GM11168 (cell line): ENCODE results near the gene FUBP3.

Experiments used
- in situ Hi-C: fragments of 300-500 bp; cut with MboI; formaldehyde crosslinking; loops from one replicate; pipeline ENCODE4 v1.12.0; 2022; ENCODE audit warnings: low sequenced_read_pairs; ENCODE audit not compliant: unreplicated experiment

Gene FUBP3

DNA sequence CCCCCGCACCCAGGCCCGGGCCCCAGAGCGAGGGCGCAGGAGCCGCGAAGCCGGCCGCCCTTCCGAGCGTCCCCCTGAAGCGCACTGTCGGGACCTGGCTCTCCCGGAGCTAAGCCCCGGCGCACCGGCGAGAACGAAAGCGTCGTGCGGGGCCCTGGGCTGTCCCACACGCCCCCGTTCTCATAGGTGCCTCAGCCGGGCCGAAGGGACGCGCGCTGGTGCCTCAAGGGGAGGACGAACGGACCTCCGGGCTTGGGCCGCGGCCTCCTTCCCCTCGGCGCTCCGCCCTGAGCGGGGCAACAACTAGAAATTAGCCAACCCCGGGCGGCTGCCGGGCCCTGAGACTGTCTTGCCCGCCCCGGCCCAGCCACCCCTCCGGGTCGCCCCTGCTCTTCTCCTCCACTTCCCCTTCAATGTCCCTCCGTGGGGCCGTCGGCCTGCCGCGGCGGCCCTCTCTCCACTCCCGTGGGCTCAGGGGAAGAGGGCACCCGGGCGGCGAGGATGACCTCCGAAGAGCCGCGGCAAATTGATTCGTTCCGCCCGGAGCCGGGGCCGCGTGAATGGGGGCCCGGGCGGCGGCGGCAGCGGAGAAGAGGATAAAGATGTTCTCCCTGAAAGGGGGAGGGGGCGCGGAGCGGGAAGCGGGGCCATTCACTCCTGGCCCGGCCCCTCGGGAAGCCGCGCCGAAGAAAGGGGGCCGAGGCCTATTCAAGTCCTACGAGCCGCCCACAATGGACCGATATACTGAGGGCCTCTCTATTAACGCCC, 81.5 kb downstream of the FUBP3 start:
- in situ Hi-C loops = no loop called here

- in situ Hi-C loops = no loop called here
These were observed 82.2 kb downstream of the FUBP3 start for GRCh38 chr9:130661451-130662098.

- in situ Hi-C loops = no loop called here
These were observed 83.0 kb downstream of the FUBP3 start for GRCh38 chr9:130662099-130662969.

DNA sequence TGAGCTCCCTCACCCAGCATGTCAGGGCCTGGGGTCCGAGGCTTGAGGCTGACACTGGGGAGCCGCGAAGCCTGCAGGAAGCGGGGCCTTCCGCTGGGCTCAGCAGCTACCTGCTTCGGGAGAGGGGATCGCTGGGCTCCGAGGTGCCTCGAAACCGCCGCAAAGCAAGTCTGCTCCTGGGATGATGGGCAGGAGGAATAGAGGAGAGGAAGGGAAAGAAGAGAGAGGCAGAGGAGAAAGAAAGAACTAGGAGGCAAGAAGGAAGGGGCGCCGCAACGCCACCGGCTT, 83.5 kb downstream of the FUBP3 start:
- in situ Hi-C loops = no loop called here

GRCh38 chr9:130663258-130663976, 84.0 kb downstream of the FUBP3 start:
- in situ Hi-C loops = no loop called here

GRCh38 chr9:130663977-130664250, 84.5 kb downstream of the FUBP3 start:
- in situ Hi-C loops = no loop called here

DNA sequence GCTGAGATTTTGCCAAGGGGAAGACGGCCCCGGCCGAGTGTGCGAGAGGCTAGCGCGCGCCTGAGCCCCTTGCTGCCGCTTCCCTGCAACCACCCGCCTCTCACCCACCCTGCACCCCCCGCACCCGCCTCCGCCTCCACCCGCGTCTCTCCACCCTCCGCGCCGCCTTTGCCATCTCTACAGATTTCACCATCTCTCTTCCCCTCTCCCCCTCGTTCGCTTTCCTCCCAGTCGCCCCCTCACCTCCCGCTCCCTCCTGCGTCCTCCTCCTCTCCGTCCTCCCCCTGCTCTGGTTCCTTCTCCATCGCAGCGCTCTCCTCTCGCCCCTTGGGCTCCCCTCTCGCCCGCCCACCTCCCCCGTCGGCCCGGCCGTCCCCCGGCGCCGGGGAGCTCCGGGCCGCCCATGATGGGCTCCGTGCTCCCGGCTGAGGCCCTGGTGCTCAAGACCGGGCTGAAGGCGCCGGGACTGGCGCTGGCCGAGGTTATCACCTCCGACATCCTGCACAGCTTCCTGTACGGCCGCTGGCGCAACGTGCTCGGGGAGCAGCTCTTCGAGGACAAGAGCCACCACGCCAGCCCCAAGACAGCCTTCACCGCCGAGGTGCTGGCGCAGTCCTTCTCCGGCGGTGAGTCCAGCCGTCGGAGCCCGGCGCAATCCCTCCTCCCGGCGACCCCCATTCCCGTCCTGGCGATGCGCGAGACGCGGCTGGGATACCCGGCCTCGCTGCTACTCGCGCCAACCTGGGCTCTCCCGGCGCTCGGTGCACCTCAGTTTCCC, 85.1 kb downstream of the FUBP3 start, which contains the start of gene PRDM12:
PRDM12 (plus strand) TSS at position 344 of the 778 bp plus-strand sequence; CDS start at position 404, 60 bp downstream.
- in situ Hi-C loops = no loop called here

- in situ Hi-C loops = no loop called here
These were observed 85.7 kb downstream of the FUBP3 start for GRCh38 chr9:130665029-130665430.

GRCh38 chr9:130665431-130666392, 86.3 kb downstream of the FUBP3 start:
- in situ Hi-C loops = no loop called here

DNA sequence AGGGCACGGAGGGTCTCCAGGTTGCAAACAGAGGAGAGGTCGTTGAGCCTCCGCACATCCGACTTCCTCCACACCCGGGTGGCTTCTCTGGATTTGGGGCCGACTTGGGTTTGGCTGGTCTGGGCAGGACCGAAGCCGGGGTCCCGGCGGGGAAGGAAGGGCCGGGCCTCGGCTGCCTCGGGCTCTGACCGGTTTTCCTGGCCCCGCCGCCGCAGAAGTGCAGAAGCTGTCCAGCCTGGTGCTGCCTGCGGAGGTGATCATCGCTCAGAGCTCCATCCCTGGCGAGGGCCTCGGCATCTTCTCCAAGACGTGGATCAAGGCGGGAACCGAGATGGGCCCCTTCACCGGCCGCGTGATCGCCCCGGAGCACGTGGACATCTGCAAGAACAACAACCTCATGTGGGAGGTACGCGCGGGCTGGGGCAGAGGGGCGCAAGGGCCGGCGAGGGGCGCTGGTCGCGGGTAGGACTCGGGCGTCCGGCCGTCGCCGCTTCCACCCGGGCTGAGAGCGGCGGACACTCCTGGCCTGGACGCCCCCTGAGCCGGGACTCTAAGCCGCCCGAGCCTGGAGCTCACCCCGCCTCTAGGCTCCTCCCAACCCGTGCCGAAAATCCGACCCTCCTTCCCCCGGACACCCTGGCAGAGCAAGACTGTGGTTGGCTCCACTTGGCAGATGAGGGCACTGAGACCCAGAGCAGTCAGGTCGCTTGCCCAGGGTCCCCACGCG, 87.2 kb downstream of the FUBP3 start:
- in situ Hi-C loops = no loop called here

GRCh38 chr9:130667120-130667435, 87.7 kb downstream of the FUBP3 start:
- in situ Hi-C loops = no loop called here

- in situ Hi-C loops = no loop called here
These were observed 88.8 kb downstream of the FUBP3 start for GRCh38 chr9:130668196-130668595.

- in situ Hi-C loops = no loop called here
These were observed 89.3 kb downstream of the FUBP3 start for GRCh38 chr9:130668659-130669058.

- in situ Hi-C loops = loop anchor here (10.0 kb wide), 1 partner anchor 225 kb away; the partner anchor contains the start of gene ASS1
These were observed 90.6 kb downstream of the FUBP3 start for GRCh38 chr9:130669965-130670364.

GRCh38 chr9:130670644-130671043, 91.3 kb downstream of the FUBP3 start:
- in situ Hi-C loops = loop anchor here (10.0 kb wide), 1 partner anchor 226 kb away; the partner anchor contains the start of gene ASS1

- in situ Hi-C loops = loop anchor here (10.0 kb wide), 1 partner anchor 228 kb away; the partner anchor contains the start of gene ASS1
These were observed 93.1 kb downstream of the FUBP3 start for GRCh38 chr9:130672466-130672865.

- in situ Hi-C loops = loop anchor here (10.0 kb wide), 1 partner anchor 228 kb away; the partner anchor contains the start of gene ASS1
These were observed 93.7 kb downstream of the FUBP3 start for GRCh38 chr9:130672933-130673615.
